GM12891 (cell line): ENCODE measurements around the gene RNPS1.

Experiments
- PAX5 ChIP-seq: IDR thresholded peaks from 2 replicates; pipeline ENCODE4 v1.6.1; 2011; ENCODE audit warnings: low read length, moderate library complexity, mild to moderate bottlenecking; ENCODE audit not compliant: insufficient read depth, severe bottlenecking
- POLR2A ChIP-seq: IDR thresholded peaks from 2 replicates; pipeline ENCODE4 v1.6.1; 2011; ENCODE audit warnings: low read depth, low read length, control low read depth
- POLR2AphosphoS5 ChIP-seq: IDR thresholded peaks from 2 replicates; pipeline ENCODE4 v1.6.1; 2011; ENCODE audit warnings: low read depth, low read length, control low read depth
- POU2F2 ChIP-seq: IDR thresholded peaks from 2 replicates; pipeline ENCODE4 v1.6.1; 2011; ENCODE audit warnings: low read depth, mild to moderate bottlenecking, control low read depth, low read length, moderate library complexity
- SPI1 ChIP-seq: IDR thresholded peaks from 2 replicates; pipeline ENCODE4 v1.6.1; 2011; ENCODE audit warnings: low read depth, low read length, control low read depth

- TF ChIP-seq PAX5 = no peak
- TF ChIP-seq POLR2A = no peak
- no peak for TF ChIP-seq POLR2AphosphoS5
- TF ChIP-seq SPI1 = no peak
- no peak for TF ChIP-seq POU2F2
Observed at GRCh38 chr16:2282866-2283555, 15.1 kb upstream of the RNPS1 start.
